ENCODE results near the gene METTL24.

Gene METTL24

GRCh38 chr6:110198561-110198960 is 159.6 kb downstream of the METTL24 start:
- Histone ChIP-seq H3K27me3 (replicated peaks) (no peaks in the 10 kb centered on the region), H3K27ac (no peak overlapping the region), H3K36me3 (replicated peaks) (no peaks in the 10 kb centered on the region), H3K4me3 (ENCODE audit: low read depth, low read length) (no peak overlapping the region)
- in situ Hi-C loops (cut with HindIII; ENCODE audit: low pct_ligation_motif_present, low sequenced_read_pairs): no loop called here
- no peak for DNase-seq
- no peak for TF ChIP-seq CTCF (IDR thresholded peaks at IDR 0.05; ENCODE audit: low read depth, low read length, missing control alignments)

DNA sequence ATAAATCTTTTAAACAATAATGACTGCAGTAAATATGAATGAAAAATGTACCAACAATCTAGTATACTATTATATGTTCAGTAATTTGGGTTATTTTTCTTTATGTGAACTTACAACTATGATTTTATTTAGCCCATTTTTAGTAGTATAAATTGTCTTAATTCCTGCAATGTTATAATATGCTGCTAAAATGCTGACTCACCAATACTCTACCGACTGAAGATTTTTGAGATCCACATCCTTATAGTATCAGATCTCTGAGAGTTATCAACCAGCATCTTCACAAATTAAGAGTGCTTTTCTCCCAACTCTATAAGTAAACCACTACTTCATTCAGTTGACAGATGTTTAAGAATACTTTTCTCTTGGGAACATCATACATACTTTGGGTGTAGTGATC is 161.3 kb downstream of the METTL24 start:
- H3K27ac ChIP-seq: no peak overlapping the region
- in situ Hi-C loops (cut with HindIII; ENCODE audit: low pct_ligation_motif_present, low sequenced_read_pairs): no loop called here
- no peak for TF ChIP-seq CTCF (IDR thresholded peaks at IDR 0.05; ENCODE audit: low read depth, low read length, missing control alignments)
- H3K36me3 ChIP-seq (replicated peaks): no peaks in the 10 kb centered on the region
- no peak for DNase-seq
- no peak overlapping the region for H3K4me3 ChIP-seq (ENCODE audit: low read depth, low read length)
- H3K27me3 ChIP-seq (replicated peaks): no peaks in the 10 kb centered on the region

DNA sequence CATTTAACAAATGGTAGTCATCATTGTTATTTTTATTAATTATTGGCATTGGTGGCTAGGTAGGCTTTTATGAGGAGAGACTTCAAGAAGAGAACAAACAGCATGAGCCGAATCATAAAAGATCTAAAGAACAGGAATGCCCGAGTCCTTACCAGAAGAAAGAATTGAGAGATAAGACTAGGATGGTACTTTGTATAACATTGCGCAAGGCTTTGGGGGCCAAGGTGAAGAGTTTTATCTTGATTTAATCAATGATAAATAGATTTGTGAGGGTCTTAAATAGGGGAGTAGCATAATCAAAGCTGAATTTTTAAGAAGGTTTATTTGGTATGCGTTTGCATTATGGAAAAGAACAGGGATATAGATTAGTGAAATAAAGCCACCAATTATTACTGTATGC is 162.5 kb downstream of the METTL24 start:
- Histone ChIP-seq H3K4me3 (ENCODE audit: low read depth, low read length) (no peak overlapping the region), H3K27ac (no peak overlapping the region), H3K27me3 (replicated peaks) (no peaks in the 10 kb centered on the region), H3K36me3 (replicated peaks) (no peaks in the 10 kb centered on the region)
- no peak for DNase-seq
- no peak for TF ChIP-seq CTCF (IDR thresholded peaks at IDR 0.05; ENCODE audit: low read depth, low read length, missing control alignments)
- in situ Hi-C loops (cut with HindIII; ENCODE audit: low pct_ligation_motif_present, low sequenced_read_pairs): no loop called here
